HEK293 (cell line): ENCODE results near the gene PREB.

Experiments used
- CTCF ChIA-PET: fragments of 350-600 bp; formaldehyde crosslinking; extraction: SDS; loops from one replicate; lab custom pipeline; 2021; ENCODE audit warnings: antibody characterized with exemption; lab: Yijun Ruan, JAX
- POLR2A ChIA-PET: fragments of 300-600 bp; formaldehyde crosslinking; extraction: SDS; loops from one replicate; lab custom pipeline; 2020; ENCODE audit warnings: antibody characterized with exemption, inconsistent platforms; lab: Yijun Ruan, JAX
- H3K27ac ChIP-seq: fragments of 200-500 bp; sonication (Bioruptor generic); 2 replicates; pipeline ENCODE4 v1.5.1; 2014; ENCODE audit warnings: low read depth, low read length, control low read depth, inconsistent platforms; ENCODE audit errors: extremely low read depth
- H3K36me3 ChIP-seq, 2 experiments: fragments of 200-500 bp in 1 of 2; sonication (Bioruptor generic) in 1 of 2; 1 replicate in 1 of 2; 2 replicates in 1 of 2; pipeline ENCODE4 v1.5.1; 2014 to 2017; ENCODE audit warnings: inconsistent platforms in 2 of 2, low read length in 2 of 2; ENCODE audit not compliant: control insufficient read depth in 2 of 2, insufficient read depth in 1 of 2
- H3K4me1 ChIP-seq: fragments of 200-500 bp; sonication (Bioruptor generic); 2 replicates; pipeline ENCODE4 v1.5.1; 2014; ENCODE audit warnings: mild to moderate bottlenecking, low read length, inconsistent platforms; ENCODE audit not compliant: control insufficient read depth, insufficient read depth
- H3K4me3 ChIP-seq: 2 replicates; pipeline ENCODE4 v1.5.1; 2011; ENCODE audit warnings: low read depth, mild to moderate bottlenecking, control low read depth, low read length, moderate library complexity
- H3K9me3 ChIP-seq: fragments of 200-500 bp; sonication (Bioruptor generic); 2 replicates; pipeline ENCODE4 v1.5.1; 2014; ENCODE audit warnings: low read depth, low read length, inconsistent platforms; ENCODE audit not compliant: control insufficient read depth, insufficient read depth
- KLF1 ChIP-seq: fragments of 450-650 bp; formaldehyde crosslinking; IDR thresholded peaks from 2 replicates; pipeline ENCODE4 v1.5.1; 2016; ENCODE audit warnings: missing biosample characterization, missing genetic modification characterization
- OSR2 ChIP-seq: fragments of 450-650 bp; formaldehyde crosslinking; IDR thresholded peaks from 2 replicates; pipeline ENCODE4 v1.5.1; 2016; ENCODE audit warnings: missing biosample characterization, missing genetic modification characterization
- SP7 ChIP-seq: fragments of 450-650 bp; formaldehyde crosslinking; IDR thresholded peaks from 2 replicates; pipeline ENCODE4 v1.5.1; 2016; ENCODE audit warnings: missing biosample characterization, missing genetic modification characterization
- ZBTB1 ChIP-seq: fragments of 450-650 bp; formaldehyde crosslinking; IDR thresholded peaks from 2 replicates; pipeline ENCODE4 v1.5.1; 2016; ENCODE audit warnings: missing biosample characterization, missing genetic modification characterization
- ZBTB20 ChIP-seq: fragments of 450-650 bp; formaldehyde crosslinking; IDR thresholded peaks from 2 replicates; pipeline ENCODE4 v1.5.1; 2016; ENCODE audit warnings: missing biosample characterization, missing genetic modification characterization
- ZFP3 ChIP-seq: fragments of 450-650 bp; formaldehyde crosslinking; IDR thresholded peaks from 2 replicates; pipeline ENCODE4 v1.5.1; 2016; ENCODE audit warnings: low read depth, missing biosample characterization, missing genetic modification characterization
- ZFP69B ChIP-seq: fragments of 450-650 bp; formaldehyde crosslinking; IDR thresholded peaks from 2 replicates; pipeline ENCODE4 v1.5.1; 2016; ENCODE audit warnings: missing biosample characterization, missing genetic modification characterization
- ZNF138 ChIP-seq: fragments of 450-650 bp; formaldehyde crosslinking; IDR thresholded peaks from 2 replicates; pipeline ENCODE4 v1.5.1; 2016; ENCODE audit warnings: missing biosample characterization, missing genetic modification characterization, borderline replicate concordance
- ZNF16 ChIP-seq: fragments of 450-650 bp; formaldehyde crosslinking; IDR thresholded peaks from 2 replicates; pipeline ENCODE4 v1.5.1; 2016; ENCODE audit warnings: low read depth, missing biosample characterization, missing genetic modification characterization
- ZNF169 ChIP-seq: fragments of 450-650 bp; formaldehyde crosslinking; IDR thresholded peaks from 2 replicates; pipeline ENCODE4 v1.5.1; 2016; ENCODE audit warnings: missing biosample characterization, missing genetic modification characterization
- ZNF248 ChIP-seq: fragments of 450-650 bp; formaldehyde crosslinking; IDR thresholded peaks from 2 replicates; pipeline ENCODE4 v1.5.1; 2017; ENCODE audit warnings: missing biosample characterization, missing genetic modification characterization
- ZNF510 ChIP-seq: fragments of 450-650 bp; formaldehyde crosslinking; IDR thresholded peaks from 2 replicates; pipeline ENCODE4 v1.5.1; 2018; ENCODE audit warnings: mild to moderate bottlenecking, missing genetic modification characterization, missing biosample characterization; ENCODE audit not compliant: insufficient replicate concordance
- ZNF529 ChIP-seq: fragments of 450-650 bp; formaldehyde crosslinking; IDR thresholded peaks from 2 replicates; pipeline ENCODE4 v1.5.1; 2017; ENCODE audit warnings: missing genetic modification characterization, missing biosample characterization; ENCODE audit not compliant: insufficient replicate concordance
- ZNF530 ChIP-seq: fragments of 450-650 bp; formaldehyde crosslinking; IDR thresholded peaks from 2 replicates; pipeline ENCODE4 v1.5.1; 2016; ENCODE audit warnings: low read depth, missing biosample characterization, missing genetic modification characterization
- ZNF561 ChIP-seq: fragments of 450-650 bp; IDR thresholded peaks from 2 replicates; pipeline ENCODE4 v1.5.1; 2018; ENCODE audit warnings: missing biosample characterization, missing genetic modification characterization, borderline replicate concordance
- ZNF621 ChIP-seq: fragments of 450-650 bp; formaldehyde crosslinking; IDR thresholded peaks from 2 replicates; pipeline ENCODE4 v1.5.1; 2017; ENCODE audit warnings: missing biosample characterization, missing genetic modification characterization
- ZNF677 ChIP-seq: fragments of 450-650 bp; IDR thresholded peaks from 2 replicates; pipeline ENCODE4 v1.5.0; 2018; ENCODE audit warnings: missing biosample characterization, mild to moderate bottlenecking, missing genetic modification characterization, moderate library complexity
- ZNF747 ChIP-seq: fragments of 450-650 bp; formaldehyde crosslinking; IDR thresholded peaks from 2 replicates; pipeline ENCODE4 v1.5.1; 2016; ENCODE audit warnings: missing biosample characterization, missing genetic modification characterization
- ZNF843 ChIP-seq: fragments of 450-650 bp; formaldehyde crosslinking; IDR thresholded peaks from 2 replicates; pipeline ENCODE4 v1.5.1; 2016; ENCODE audit warnings: missing biosample characterization, missing genetic modification characterization
- TF ChIP-seq, protein P1 (sequence below): fragments of 450-650 bp; formaldehyde crosslinking; conservative IDR thresholded peaks from 2 replicates; pipeline ENCODE4 v1.5.1; 2016; ENCODE audit warnings: low read depth, missing biosample characterization, missing genetic modification characterization
- TF ChIP-seq, protein P2 (sequence below): fragments of 450-650 bp; formaldehyde crosslinking; IDR thresholded peaks from 2 replicates; pipeline ENCODE4 v1.5.1; 2016; ENCODE audit warnings: missing biosample characterization, missing genetic modification characterization

The PREB gene

DNA sequence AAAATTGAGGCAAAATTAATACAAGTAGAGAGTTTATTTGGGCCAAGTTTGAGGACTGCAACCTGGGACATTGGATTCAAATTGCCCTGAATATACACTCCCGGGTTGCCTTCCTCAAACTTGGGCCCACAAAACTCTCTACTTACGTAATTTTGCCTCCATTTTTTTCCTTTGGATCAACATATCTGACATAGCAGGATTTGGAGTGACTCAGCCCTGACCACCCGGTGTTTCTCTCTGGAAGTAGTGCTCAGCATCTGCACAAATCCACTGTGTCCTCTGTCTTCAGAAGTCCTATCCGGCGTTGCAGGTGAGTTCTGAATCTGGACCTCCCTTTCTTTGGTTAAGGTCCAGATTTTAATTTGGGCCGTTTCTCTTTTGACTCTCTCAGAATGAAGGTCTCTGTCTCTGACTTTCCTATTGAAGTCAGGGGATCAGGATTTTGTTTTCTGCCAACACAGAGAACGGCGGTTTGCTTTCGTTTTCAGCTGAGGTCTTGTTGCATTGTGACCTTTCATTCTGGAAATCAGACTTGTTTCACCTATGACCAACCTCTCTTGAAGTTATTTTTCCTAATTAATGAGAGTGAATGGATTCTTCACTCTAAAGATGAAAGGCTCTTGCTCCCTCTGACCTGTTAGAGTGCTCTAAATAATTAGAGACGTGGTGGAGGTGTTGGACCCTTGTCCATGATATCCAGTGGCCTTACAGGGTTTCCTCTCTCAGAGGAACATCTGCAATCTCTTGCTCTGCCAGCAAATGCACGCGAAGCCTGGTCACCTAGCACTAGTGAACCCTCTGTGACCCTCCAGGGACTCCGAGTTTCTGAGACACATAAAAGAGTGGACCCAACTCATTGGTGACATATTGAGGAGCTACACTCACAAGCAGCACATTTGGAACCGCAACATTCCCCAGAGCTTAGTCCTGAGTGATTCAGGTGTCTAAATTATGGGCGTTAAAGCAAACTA is 28.0 kb upstream of the PREB start (continued):
- TF ChIP-seq, protein P1, sequence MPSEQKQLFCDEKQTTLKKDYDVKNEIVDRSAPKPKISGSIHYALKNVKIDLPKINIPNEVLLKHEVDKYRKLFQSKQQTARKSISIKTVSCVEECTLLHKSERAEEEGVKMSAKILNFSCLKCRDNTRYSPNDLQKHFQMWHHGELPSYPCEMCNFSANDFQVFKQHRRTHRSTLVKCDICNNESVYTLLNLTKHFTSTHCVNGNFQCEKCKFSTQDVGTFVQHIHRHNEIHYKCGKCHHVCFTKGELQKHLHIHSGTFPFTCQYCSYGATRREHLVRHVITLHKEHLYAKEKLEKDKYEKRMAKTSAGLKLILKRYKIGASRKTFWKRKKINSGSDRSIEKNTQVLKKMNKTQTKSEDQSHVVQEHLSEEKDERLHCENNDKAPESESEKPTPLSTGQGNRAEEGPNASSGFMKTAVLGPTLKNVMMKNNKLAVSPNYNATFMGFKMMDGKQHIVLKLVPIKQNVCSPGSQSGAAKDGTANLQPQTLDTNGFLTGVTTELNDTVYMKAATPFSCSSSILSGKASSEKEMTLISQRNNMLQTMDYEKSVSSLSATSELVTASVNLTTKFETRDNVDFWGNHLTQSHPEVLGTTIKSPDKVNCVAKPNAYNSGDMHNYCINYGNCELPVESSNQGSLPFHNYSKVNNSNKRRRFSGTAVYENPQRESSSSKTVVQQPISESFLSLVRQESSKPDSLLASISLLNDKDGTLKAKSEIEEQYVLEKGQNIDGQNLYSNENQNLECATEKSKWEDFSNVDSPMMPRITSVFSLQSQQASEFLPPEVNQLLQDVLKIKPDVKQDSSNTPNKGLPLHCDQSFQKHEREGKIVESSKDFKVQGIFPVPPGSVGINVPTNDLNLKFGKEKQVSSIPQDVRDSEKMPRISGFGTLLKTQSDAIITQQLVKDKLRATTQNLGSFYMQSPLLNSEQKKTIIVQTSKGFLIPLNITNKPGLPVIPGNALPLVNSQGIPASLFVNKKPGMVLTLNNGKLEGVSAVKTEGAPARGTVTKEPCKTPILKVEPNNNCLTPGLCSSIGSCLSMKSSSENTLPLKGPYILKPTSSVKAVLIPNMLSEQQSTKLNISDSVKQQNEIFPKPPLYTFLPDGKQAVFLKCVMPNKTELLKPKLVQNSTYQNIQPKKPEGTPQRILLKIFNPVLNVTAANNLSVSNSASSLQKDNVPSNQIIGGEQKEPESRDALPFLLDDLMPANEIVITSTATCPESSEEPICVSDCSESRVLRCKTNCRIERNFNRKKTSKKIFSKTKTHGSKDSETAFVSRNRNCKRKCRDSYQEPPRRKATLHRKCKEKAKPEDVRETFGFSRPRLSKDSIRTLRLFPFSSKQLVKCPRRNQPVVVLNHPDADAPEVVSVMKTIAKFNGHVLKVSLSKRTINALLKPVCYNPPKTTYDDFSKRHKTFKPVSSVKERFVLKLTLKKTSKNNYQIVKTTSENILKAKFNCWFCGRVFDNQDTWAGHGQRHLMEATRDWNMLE (tag by site-specific recombination): no peak
- TF ChIP-seq ZNF621 (tag by site-specific recombination): no peak

DNA sequence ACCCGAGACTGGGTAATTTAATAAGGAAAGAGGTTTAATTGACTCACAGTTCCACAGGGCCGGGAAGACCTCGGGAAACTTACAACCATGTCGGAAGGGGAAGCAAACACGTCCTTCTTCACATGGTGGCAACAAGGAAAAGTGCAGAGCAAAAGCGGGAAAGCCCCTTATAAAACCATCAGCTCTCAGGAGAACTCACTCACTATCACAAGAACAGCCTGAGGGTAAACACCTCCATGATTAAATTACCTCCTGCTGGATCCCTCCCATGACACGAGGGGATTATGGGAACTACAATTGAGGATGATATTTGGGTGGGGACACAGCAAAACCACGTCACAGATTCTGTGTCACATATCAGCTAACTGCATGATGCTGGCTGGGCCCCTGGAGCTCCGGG is 25.8 kb upstream of the PREB start:
- H3K36me3 ChIP-seq: no peaks in the 10 kb centered on the region
- TF ChIP-seq ZNF529: no peak
- TF ChIP-seq, protein P2, sequence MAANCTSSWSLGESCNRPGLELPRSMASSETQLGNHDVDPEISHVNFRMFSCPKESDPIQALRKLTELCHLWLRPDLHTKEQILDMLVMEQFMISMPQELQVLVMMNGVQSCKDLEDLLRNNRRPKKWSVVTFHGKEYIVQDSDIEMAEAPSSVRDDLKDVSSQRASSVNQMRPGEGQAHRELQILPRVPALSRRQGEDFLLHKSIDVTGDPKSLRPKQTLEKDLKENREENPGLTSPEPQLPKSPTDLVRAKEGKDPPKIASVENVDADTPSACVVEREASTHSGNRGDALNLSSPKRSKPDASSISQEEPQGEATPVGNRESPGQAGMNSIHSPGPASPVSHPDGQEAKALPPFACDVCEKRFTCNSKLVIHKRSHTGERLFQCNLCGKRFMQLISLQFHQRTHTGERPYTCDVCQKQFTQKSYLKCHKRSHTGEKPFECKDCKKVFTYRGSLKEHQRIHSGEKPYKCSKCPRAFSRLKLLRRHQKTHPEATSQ (tag by site-specific recombination): no peak
- TF ChIP-seq ZFP3 (tag by site-specific recombination): no peak
- TF ChIP-seq ZBTB20 (tag by site-specific recombination): no peak
- no peak for TF ChIP-seq OSR2 (tag by site-specific recombination)
- no peak for TF ChIP-seq ZNF747 (tag by site-specific recombination)
- TF ChIP-seq ZNF843 (tag by site-specific recombination): no peak
- TF ChIP-seq ZBTB1: no peak
- TF ChIP-seq ZNF169: no peak
- no peak for TF ChIP-seq ZNF561 (tag by site-specific recombination)
- no peak for TF ChIP-seq ZNF510 (tag by site-specific recombination)
- TF ChIP-seq ZNF138 (tag by site-specific recombination): no peak
- TF ChIP-seq, protein P1 (tag by site-specific recombination): no peak
- TF ChIP-seq SP7 (tag by site-specific recombination): no peak
- no peak for TF ChIP-seq KLF1 (tag by site-specific recombination)
- no peak for TF ChIP-seq ZFP69B (tag by site-specific recombination)
- TF ChIP-seq ZNF16: no peak
- no peak for TF ChIP-seq ZNF530 (tag by site-specific recombination)
- TF ChIP-seq ZNF677 (tag by site-specific recombination): no peak
- TF ChIP-seq ZNF248: no peak
- ChIA-PET POLR2A (interaction anchor here (0.6 to 0.7 kb wide), 2 partner anchors 48 to 79 kb away, joined by 3 to 4 read pairs; no protein-coding TSS in a partner anchor), CTCF (interaction anchor here (0.6 to 1.4 kb wide), 3 partner anchors 9 to 582 kb away, joined by 3 to 5 read pairs (median 4); no protein-coding TSS in a partner anchor)
- no peaks in the 10 kb centered on the region for H3K4me1 ChIP-seq
- no peaks in the 10 kb centered on the region for H3K9me3 ChIP-seq
- no peak overlapping the region for H3K27ac ChIP-seq
- no peak overlapping the region for H3K4me3 ChIP-seq
